ENCODE results near the gene DHRSX. TPM values are rescaled to one million over a fixed set of nuclear protein-coding genes. Genes with fewer than 3 reads are reported as not detected.
A peak's percentile ranks its signal among the peaks of the same experiment; 100 is the strongest.

Gene DHRSX
- total RNA-seq, 1 donor from 2014 or later: 25.1 TPM

GRCh38 chrX:2193273-2193592 lies 307.5 kb downstream of the DHRSX start:
- Mint-ChIP-seq H3K4me3 (no peak overlapping the region), H3K27me3 (ENCODE audit: low read depth) (peaks cover 5% of the 10 kb centered on the region), H3K36me3 (ENCODE audit: low read depth) (peaks cover 7% of the 10 kb centered on the region), H3K27ac (ENCODE audit: unreplicated experiment) (no peak overlapping the region), H3K9me3 (peaks cover 7% of the 10 kb centered on the region), H3K4me1 (peaks cover 10% of the 10 kb centered on the region)
- no peak for TF ChIP-seq CTCF (conservative IDR thresholded peaks at IDR 0.05)
- DNase-seq (ENCODE audit: low read depth, low spot score): no peak

- H3K4me1 Mint-ChIP-seq: peaks cover 15% of the 10 kb centered on the region
- H3K4me3 Mint-ChIP-seq: no peak overlapping the region
- H3K36me3 Mint-ChIP-seq (ENCODE audit: low read depth): peaks cover 11% of the 10 kb centered on the region
- H3K27ac Mint-ChIP-seq (ENCODE audit: unreplicated experiment): no peak overlapping the region
- peaks cover 7% of the 10 kb centered on the region for H3K9me3 Mint-ChIP-seq
- no peak for DNase-seq (ENCODE audit: low read depth, low spot score)
- TF ChIP-seq CTCF (conservative IDR thresholded peaks at IDR 0.05): no peak
- peaks cover 5% of the 10 kb centered on the region for H3K27me3 Mint-ChIP-seq (ENCODE audit: low read depth)
These were observed 308.0 kb downstream of the DHRSX start for GRCh38 chrX:2192584-2193272.

GRCh38 chrX:2188840-2189239 lies 311.9 kb downstream of the DHRSX start:
- H3K36me3 Mint-ChIP-seq (ENCODE audit: low read depth): peaks cover 11% of the 10 kb centered on the region
- DNase-seq (ENCODE audit: low read depth, low spot score): no peak
- H3K27ac Mint-ChIP-seq (ENCODE audit: unreplicated experiment): no peak overlapping the region
- no peak for TF ChIP-seq CTCF (conservative IDR thresholded peaks at IDR 0.05)
- no peak overlapping the region for H3K4me3 Mint-ChIP-seq
- H3K27me3 Mint-ChIP-seq (ENCODE audit: low read depth): peaks cover 5% of the 10 kb centered on the region
- peaks cover 17% of the 10 kb centered on the region for H3K4me1 Mint-ChIP-seq
- peaks cover 5% of the 10 kb centered on the region for H3K9me3 Mint-ChIP-seq

GRCh38 chrX:2188330-2188792 lies 312.4 kb downstream of the DHRSX start:
- Mint-ChIP-seq H3K27ac (ENCODE audit: unreplicated experiment) (no peak overlapping the region), H3K36me3 (ENCODE audit: low read depth) (peaks cover 9% of the 10 kb centered on the region), H3K27me3 (ENCODE audit: low read depth) (peaks cover 5% of the 10 kb centered on the region), H3K4me1 (peaks cover 16% of the 10 kb centered on the region), H3K9me3 (peaks cover 3% of the 10 kb centered on the region), H3K4me3 (no peak overlapping the region)
- no peak for TF ChIP-seq CTCF (conservative IDR thresholded peaks at IDR 0.05)
- no peak for DNase-seq (ENCODE audit: low read depth, low spot score)

GRCh38 chrX:2187352-2188115 lies 313.2 kb downstream of the DHRSX start:
- H3K27ac Mint-ChIP-seq (ENCODE audit: unreplicated experiment): no peak overlapping the region
- H3K36me3 Mint-ChIP-seq (ENCODE audit: low read depth): peaks cover 9% of the 10 kb centered on the region
- H3K4me3 Mint-ChIP-seq: peak overlapping the region; percentile 14
- H3K9me3 Mint-ChIP-seq: no peaks in the 10 kb centered on the region
- no peak for TF ChIP-seq CTCF (conservative IDR thresholded peaks at IDR 0.05)
- DNase-seq (ENCODE audit: low read depth, low spot score): no peak
- H3K27me3 Mint-ChIP-seq (ENCODE audit: low read depth): peaks cover 5% of the 10 kb centered on the region
- H3K4me1 Mint-ChIP-seq: peaks cover 17% of the 10 kb centered on the region

Data from neural crest cell (in vitro differentiated cells).